ENCODE data around the gene NEAT1.

NEAT1 gene

DNA sequence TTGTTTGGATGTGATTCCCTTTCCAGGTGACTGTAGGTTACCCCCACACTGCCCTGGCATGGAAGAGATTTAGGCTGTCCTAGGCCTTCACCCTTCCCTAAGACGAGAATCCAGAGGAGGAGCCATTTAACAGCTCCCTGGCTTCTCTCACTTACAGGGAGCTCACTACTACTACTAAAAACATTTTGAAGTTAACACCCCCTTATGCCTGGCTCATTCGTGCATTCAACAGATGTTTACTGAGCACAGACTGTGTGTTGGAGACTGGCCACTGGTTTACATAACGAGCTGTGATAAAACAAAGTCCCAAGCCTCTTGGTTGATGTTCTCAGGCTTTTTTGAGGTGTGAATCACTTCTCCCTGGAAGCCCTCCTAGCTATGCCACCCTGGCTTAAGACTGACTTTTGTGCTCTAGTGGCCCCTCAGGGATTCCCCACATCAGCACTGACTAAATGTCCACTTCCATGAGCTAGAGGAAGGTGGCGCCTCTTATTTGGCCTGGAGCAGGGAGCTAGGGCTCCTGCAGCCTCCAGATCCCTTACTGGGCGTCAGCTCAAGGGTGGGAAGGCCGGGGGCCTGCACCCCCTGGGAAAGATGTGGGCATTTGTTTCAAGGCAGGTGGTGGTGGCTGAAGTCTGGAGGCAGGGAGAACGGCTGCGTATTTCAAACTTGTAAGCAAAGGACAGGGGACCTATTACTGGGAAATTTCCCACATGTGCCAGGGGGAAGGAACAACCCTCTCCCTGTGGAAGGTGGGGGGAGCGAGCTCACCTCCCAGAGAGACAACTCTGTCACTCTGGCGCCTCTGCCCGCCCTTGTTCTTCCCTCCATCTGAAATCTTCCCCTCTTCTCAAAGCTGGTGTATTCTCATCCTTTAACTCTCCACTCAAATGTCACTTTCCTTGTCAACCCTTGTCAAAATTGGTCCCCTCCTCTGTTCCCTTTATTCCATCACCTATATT is 56.9 kb downstream of the NEAT1 start:
- DNase-seq (ENCODE audit: low read depth in 2 of 2, low spot score in 1 of 2) = no peak

DNA sequence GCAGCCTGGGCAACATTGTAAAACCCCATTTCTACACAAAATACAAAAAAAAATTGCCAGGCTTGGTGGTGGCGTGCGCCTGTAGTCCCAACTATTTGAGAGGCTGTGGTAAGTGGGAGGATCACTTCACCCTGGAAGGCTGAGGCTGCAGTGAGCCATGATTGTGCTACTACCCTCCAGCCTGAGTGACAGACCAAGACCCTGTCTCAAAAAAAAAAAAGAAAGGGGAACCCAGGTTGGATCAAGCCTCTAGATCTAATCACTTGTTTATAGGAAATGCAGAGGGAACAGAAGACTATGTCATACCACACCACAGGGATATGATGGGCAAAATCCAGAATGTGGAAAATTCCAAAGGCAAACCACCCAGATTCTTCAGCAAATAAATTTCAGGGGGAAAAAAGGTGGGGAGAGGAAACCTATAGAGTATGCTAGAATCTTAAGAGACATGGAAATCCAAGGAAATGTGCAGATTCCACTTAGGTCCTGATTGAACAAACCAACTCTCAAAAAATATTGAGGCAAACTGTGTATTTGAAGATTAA is 59.8 kb downstream of the NEAT1 start:
- DNase-seq (ENCODE audit: low read depth in 2 of 2, low spot score in 1 of 2) = no peak

DNA sequence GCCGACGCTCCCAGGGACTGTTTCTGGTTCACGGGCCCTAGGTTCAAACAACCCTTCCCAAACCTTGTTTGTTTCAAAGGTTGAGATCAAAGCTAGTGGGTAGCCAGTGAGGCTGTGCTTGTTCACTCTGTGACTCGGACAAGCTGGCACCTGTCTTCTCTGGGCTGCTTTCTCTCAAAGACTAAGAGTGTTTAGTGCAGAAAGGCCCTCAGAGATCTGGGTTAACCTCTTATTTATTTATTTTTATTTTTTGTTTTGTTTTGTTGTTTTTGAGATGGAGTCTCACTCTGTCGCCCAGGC is 63.3 kb downstream of the NEAT1 start:
- DNase-seq (ENCODE audit: low read depth in 2 of 2, low spot score in 1 of 2) = no peak

DNA sequence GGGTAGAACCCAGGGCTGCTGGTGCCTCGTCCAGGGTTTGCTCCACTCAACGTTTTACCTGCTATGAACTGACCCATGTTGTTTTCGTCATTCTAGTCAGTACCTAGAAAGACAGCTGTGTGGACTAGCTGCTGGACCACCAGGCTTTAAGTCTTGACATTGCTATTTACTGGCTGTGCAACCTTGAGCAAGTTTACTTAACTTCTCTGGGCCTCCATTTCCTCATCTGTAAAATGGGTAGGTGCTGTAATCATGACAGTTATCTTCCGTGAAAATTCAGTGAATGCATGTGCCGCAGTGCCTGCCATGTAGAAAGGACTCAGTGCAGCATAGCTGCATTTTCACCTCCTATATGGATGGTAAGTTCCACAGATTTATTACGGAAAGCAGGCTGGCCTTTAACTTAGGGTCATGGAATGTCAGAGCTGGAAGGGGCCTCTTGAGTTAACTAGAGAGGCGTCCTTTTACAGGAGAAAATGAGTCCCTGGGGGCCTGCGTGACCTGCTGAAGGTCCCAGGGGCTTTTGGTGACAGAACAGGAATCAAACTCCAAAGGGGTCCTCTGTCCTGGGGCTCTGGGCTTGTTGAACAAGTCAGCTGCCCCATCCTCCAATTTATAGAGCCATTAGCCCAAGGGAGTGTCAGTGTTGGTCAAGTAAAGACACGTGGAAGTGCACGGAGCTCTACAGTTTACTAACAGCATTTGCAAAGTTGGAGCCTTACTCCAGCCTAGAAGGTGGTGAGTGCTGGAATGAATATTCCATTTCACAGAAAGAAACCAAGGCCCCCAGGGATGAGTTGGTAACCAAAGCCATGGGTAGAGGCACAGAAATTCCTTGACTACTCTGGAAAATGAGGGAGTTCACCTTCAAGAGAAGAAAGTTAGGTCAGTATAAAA is 64.2 kb downstream of the NEAT1 start:
- DNase-seq (ENCODE audit: low read depth in 2 of 2, low spot score in 1 of 2) = no peak

DNA sequence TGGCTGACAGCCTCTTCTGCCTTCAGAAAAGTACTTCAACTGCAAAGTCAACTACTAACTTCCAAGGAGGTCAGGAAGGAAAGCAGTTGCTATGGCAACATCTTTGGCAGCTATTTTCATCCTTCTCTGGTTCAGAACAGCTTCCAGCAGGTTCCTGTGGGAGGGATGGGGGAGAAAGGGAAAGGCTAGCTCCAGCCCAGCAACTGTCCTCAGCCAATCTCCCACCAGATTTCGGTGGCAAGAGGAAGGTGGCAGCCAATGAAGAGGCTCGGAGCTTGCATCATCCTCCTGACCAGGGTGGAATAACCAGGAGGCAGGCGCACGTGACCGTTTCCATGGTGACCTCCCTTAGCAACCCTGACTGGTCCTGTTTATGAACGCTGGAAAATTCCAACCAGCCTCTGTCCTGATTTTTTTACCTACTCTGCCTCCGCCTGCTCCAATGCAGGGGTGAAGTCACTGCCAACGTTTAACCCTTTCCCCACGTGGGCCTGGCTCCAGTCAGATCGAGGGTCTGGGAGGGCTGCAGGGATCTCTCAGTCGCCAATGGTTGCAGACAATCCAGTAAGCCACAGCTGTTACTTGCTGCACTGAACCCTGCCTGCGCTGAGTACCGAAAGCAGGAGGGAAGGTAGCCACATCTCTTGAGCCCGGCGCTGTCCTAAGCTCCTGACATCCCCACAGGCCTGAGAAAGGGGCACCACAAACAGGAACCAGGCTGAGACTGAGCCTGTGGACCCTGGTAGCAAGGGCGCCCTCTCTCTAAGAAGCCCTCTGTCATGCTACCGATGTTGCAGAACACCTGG is 65.1 kb downstream of the NEAT1 start:
- no peak for DNase-seq (ENCODE audit: low read depth in 2 of 2, low spot score in 1 of 2)

DNA sequence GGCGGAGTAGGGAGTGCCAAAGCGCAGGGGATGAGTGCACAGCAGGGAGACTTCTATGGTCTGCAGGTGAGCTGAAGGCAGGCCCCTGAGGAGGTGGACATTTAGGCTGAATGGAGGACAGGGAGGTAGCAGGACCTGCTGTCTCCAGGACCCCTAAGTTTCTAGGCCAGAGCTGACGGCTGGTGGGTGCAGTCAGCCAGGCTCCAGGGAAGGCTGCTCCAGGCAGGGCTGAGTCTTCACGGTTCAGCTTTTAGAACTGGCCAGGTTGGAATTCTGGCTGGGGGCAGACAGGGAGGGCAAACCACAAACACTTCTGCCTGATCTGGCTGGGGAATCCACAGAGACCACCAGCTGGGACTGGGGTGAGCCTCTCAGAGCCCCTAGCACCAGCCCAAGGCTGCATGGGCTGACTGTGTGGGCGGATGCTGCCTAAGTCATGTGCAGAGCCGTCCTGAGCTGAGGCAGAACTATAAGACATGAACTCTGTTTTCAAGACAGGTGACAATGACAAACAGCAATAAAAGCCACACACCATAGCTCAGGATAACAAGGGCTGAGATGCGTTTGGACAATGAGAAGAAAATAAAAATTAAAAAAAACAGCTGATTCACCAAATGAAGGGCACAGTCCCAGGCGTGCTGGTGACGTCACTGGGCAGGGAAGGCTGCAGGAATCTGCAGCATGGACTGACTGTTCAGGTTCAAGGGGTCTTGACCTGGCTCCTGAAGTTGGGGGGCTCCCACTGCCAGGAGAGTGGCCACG is 65.9 kb downstream of the NEAT1 start:
- no peak for DNase-seq (ENCODE audit: low read depth in 2 of 2, low spot score in 1 of 2)

DNA sequence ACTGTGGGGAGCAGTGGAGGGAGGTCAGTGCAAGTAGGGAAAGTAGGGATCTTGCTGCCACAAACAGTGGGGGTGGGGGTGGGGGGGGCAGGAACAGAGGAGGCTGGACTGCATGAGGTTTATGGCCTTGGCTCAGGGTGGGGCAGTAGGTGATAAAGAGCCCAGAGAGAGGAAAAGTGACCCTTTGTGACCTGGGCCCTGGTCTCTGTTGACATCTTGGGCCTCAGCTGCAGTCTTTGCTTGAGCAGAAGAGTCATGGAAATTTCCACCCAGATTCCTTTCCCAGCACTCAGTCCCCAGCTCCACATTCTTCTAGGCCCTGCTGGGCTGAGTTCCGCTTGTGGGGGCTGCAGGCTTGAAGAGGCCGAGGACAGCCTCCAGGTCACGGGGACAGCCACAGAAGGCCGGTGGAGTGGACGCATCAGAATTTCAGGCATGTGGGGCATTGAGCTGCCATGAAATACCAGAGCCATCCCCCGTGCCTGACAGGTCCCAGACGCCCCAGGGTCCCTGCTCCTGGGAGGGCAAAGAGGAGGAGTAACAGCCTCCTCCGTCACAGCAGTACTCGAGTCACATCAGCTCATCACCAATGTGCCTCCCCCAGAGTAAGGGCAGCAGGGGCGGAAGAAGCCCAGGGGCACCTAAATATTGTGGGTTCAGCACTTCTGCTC is 66.6 kb downstream of the NEAT1 start:
- DNase-seq (ENCODE audit: low read depth in 2 of 2, low spot score in 1 of 2) = no peak

DNA sequence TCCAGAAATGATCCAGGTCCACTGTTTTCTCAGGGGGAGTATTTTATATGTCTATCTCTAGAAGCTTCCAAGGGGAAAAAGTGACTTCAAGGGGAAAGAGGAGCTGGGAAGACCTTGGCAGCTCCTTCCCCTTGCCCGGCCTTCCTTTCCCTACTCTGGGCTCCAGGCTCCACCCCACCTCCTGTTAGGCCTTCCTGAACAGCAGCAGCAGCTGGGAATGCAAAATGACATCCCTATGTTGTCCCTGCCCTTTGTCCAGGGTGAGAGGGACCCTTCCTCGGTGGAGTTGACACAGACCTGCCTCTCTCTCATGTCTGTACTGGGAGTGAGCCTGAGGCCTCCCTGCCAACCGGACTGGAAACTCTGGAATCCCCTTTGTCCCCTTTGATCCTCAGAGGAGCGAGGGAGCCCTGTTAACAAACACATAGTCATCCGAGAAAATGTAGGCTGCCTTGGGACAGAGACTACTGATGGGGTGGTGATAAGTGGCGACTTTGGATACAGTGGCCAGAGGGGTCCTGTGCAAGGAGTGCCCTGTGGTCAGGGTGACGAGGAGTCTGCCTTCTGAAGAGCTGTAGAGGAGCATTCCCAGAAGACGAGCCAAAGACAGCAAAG is 67.2 kb downstream of the NEAT1 start:
- no peak for DNase-seq (ENCODE audit: low read depth in 2 of 2, low spot score in 1 of 2)

DNA sequence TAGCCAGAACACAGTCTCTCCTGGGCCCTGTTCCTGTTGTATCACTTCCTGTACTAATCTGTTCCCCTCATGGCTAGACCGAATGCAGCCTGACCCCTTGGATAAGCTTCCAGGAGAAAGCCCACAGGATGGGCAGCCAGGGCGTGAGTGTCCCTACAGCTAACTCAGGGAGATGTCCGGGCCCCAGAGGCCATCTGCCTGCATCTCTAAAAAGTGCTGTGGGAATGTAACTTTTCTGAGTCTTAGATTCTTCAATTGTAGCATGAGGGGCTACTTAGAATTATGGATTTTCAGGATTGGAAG is 68.5 kb downstream of the NEAT1 start:
- DNase-seq (ENCODE audit: low read depth in 2 of 2, low spot score in 1 of 2) = no peak

DNA sequence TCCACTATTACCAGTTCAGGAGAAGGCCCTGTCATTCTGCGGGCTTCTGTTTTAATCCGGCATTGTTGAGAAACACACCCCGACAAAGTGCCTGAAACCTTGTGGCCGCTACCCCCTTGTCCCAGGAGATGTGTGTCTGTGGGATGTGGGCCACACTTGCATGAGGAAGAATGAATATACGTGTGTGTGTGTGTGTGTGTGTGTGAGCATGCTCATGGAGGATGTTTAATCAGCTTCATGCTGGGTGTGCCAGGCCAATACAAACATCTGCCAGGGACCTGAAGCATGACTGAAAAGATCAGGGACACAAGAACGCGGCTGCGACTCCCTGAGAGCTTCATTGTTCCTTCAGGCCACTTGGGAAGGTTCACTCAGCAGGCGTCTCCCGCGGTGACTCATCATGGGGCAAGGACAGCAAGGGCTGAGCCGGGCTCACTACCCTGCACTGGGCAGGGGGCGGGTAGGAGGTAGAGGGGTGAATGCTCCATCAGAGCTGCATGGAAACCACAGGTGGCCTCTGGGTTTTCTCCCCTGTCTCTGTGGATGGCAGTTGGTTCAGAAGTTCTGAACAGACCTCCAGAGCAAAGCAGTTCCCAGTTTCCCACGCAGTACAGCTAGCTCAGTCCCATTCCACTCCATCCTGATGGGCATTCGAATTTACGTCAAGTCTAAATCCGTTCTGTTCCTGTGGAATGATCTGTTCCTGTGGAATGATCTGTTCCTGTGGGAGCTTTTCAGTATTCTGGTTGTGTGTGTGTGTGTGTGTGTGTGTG is 69.2 kb downstream of the NEAT1 start:
- no peak for DNase-seq (ENCODE audit: low read depth in 2 of 2, low spot score in 1 of 2)

DNA sequence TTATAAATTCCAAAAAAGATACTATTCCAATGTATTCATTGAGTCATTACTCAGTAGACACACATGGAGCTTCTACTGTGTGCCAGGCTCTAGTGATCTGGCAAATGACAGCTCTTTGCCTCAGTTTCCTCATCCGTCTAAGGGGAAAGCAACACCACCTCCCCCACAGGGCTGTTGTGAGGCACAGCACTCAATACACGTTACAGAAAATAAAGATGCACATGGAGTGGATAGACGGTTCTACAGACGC is 69.7 kb downstream of the NEAT1 start:
- no peak for DNase-seq (ENCODE audit: low read depth in 2 of 2, low spot score in 1 of 2)

DNA sequence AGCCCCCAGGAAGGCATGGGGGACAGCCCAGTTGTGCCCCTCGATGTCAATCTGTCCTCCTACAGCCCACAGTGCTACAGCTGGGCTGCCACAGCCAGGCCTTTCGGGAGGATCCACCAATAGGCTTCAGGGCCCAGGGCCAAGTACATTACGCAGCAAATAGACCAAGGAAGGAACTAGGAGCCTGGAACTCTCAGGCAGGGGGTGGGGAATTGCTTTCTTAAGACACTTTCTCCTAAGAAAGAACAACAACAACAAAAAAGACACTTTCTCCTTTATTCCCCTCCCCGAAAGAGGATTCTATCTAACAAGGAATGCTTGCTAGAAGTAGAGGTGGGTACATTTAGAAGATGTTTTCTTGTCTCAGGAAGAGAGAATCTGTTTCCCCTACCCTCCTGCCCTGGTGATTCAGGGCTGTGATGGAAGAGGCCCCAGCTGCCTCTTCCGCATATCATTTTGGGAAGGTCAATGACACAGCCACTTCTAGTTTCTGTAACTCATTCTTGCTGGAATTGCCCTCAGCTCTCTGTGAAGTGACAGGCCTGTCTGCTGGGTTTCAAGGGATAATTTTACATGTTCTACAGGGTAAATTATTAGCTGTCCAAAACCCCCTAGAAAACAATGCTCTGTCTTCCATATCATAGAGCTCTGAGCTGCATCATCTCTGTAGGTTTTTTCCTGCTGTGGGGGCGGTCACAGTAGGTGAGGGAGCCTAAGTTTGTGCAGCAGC is 70.2 kb downstream of the NEAT1 start:
- no peak for DNase-seq (ENCODE audit: low read depth in 2 of 2, low spot score in 1 of 2)

DNA sequence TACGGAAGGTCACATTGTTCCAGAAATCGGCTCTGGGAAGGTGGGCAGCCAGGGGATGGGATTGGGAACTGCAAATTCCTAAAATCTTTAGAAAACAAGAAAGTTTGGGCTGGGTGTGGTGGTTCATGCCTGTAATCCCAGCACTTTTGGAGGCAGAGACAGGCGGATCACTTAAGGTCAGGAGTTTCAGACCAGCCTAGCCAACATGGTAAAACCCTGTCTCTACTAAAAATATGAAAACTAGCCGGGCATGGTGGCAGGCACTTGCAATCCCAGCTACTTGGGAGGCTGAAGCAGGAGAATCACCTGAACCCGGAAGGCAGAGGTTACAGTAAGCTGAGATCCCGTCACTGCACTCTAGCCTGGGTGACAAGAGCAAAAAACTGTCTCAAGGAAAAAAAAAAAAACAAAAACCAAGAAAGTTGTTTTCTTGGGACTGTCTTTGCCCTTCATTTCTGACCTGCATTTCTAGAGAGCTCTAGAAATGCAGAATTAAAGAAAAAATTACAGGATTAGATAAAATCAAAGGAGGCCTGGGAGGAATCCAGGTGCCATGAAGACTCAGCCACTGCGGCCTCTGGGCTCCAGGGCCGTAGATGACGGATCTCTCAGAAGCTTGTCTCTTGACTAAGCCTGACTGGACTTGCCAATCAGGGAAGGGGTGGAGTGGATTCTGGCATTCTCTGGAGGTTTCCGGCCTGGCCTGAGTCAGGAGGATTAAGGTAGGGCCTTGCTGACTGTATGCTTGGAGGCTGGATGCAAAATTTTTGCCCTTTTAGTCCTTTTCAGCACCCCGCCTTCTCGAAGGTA is 71.0 kb downstream of the NEAT1 start:
- DNase-seq (ENCODE audit: low read depth in 2 of 2, low spot score in 1 of 2) = no peak

Measured in stimulated activated CD8-positive, alpha-beta memory T cell treated with anti-CD3 and anti-CD28 coated beads, Interleukin-4, amount 100 ng/mL, for 1 hour (primary cell).